Stimulated activated CD8-positive, alpha-beta memory T cell treated with anti-CD3 and anti-CD28 coated beads, Interleukin-2, amount 100 ng/mL, for 1 hour (primary cell): ENCODE measurements around the gene SUPT4H1.

ENCODE experiments used
- DNase-seq, 2 donors: peaks; one replicate each; pipeline ENCODE4 v3.0.0-alpha.2; 2020; ENCODE audit warnings: low read depth in 2 of 2

The SUPT4H1 gene

GRCh38 chr17:58381124-58382035 is 29.4 kb upstream of the SUPT4H1 start:
- DNase-seq: no peak

- DNase-seq: no peak
Observed at GRCh38 chr17:58380207-58381123, 28.5 kb upstream of the SUPT4H1 start.

DNA sequence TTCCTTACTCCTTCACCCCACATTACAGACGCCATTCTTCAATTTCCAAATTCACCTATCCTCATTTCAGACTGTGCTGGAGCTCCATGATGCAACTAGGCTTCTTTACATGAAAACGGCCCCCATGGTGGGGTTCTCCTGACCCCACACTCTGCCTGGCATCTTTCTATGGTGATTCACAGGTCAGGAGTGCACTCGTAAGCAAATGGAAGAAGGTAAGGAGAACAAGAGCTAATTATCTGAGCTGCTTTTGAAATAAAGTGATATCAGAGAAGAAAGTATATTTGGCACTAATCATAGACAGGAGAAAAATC is 27.5 kb upstream of the SUPT4H1 start:
- DNase-seq: no peak

- DNase-seq: no peak
Observed at GRCh38 chr17:58378733-58379510, 26.9 kb upstream of the SUPT4H1 start.

DNA sequence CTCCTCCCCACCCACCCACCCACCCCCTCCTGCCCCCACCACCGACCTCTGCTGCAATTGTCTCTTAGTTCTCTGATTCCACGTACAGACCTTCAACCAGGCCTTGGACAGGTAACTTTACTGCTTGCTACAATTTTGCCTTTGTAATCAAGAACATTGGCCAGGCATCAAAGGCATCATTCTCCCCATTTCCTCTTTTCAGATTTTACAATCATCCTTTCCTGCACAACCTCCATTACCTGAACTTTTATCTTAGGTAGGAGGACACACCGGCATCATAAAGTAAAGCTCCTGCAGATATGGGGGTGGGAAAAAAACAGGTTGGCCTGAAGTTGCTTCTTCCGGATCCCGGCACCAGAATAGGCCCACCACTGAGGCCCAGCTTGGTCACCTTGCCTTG is 25.7 kb upstream of the SUPT4H1 start:
- no peak for DNase-seq

DNA sequence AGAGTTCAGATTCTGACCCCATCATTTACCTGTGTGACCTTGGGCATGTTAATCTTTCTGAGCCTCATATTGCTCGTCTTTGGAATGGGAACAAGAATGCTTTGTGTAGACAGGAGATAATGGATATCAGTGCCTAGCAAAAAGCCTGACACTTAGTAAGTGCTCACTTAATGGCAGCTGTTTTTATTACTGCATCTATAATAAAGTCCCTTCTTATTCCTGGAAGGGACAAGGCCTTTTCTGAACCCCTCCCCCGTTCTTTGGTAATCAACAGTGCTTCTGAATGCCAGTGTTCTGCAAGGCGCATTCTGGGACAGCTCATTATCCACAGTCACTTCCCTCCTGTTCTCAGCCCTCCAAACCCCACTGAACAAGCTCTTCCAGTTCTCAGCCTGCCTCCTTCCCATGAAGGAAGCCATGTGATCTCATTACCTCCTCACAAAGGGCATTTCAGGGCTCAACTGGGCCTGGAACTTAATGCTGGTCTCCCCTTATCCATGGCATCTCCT is 25.1 kb upstream of the SUPT4H1 start:
- DNase-seq: no peak

DNA sequence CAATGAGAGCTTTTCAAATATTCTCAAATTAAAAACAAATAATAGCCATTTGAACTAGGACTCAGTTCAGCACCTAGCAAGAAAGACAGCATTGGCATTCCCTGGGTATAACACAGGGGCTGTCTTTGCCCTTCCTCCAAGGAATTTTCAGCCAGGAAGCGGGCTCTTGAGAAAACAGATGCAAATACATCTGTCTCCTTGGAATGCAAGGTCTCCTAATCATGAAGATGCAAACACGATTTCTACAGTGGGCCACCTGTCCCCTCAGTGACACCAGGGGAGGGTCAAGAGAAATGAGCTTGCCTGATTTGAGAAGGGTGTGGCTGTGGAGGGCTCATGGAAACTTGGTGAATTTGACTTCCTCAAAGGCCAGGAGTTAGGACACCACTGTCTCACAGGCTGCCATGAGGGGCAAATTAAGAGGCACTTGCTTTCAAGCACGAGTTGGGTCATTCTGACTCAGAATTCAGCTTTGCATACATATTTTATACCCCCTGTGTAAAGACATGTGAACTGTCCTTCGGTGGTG is 24.5 kb upstream of the SUPT4H1 start:
- no peak for DNase-seq

- DNase-seq: no peak
Observed at GRCh38 chr17:58375811-58376210, 23.8 kb upstream of the SUPT4H1 start.

DNA sequence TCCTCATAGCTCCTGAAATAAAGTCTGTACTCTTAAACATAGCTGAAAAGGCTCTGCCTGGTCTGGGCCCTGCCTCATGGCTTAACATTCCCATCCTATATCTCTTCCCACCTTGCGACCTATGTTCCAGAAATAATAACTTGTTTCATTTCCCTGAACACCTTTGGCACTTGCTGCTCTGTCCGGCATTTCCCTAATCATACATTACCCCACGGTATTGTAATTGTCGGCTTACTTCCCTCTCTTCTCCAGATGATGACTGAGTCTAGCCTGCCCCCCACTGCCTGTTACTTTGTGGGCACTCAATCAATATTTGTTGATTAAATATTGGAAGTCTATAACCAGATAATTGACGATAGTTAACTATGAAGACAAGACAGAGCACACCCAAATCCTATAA is 23.3 kb upstream of the SUPT4H1 start:
- DNase-seq: no peak

DNA sequence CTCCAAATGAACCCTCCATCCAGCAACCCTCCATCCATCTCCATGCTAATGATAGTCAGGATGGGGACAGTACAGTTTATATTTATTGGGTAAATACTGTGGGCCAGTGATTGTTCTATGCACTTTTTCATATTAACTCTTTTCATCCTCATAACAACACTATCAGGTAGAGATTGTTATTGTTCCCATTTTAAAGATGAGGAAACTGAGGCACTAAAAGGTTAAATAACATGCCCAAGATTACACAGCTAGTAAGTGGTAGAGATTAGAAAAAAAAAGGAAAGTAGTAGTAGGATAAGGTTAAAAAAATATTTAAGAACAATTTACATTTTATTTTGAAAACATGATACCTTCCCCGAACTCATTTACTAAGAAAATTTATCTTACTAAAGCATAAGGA is 21.9 kb upstream of the SUPT4H1 start:
- DNase-seq: no peak

- no peak for DNase-seq
Observed at GRCh38 chr17:58373003-58373402, 21.0 kb upstream of the SUPT4H1 start.

- DNase-seq: no peak
Observed at GRCh38 chr17:58371300-58371950, 19.4 kb upstream of the SUPT4H1 start.

- no peak for DNase-seq
Observed at GRCh38 chr17:58370716-58371115, 18.7 kb upstream of the SUPT4H1 start.

DNA sequence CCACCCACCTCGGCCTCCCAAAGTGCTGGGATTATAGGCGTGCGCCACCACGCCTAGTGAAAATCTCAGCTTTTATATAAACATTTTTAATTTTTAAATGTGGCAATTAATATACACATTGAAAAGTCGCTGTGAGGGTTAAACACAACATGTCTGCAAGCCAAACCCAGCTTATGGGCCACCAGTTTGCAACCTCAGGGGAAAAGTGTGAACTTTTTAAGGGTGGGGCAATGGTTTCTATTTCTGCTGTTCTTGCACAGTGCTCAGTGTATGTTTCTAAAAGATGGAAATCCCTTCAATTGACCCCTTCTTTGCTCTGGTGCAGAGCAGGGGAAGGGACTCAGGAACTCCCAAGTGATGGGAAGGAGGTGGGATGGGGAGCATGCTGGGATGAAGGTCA is 18.3 kb upstream of the SUPT4H1 start:
- no peak for DNase-seq

GRCh38 chr17:58369214-58370031 is 17.4 kb upstream of the SUPT4H1 start:
- no peak for DNase-seq

GRCh38 chr17:58368860-58369213 is 16.8 kb upstream of the SUPT4H1 start:
- no peak for DNase-seq

GRCh38 chr17:58367461-58367860 is 15.5 kb upstream of the SUPT4H1 start:
- no peak for DNase-seq

DNA sequence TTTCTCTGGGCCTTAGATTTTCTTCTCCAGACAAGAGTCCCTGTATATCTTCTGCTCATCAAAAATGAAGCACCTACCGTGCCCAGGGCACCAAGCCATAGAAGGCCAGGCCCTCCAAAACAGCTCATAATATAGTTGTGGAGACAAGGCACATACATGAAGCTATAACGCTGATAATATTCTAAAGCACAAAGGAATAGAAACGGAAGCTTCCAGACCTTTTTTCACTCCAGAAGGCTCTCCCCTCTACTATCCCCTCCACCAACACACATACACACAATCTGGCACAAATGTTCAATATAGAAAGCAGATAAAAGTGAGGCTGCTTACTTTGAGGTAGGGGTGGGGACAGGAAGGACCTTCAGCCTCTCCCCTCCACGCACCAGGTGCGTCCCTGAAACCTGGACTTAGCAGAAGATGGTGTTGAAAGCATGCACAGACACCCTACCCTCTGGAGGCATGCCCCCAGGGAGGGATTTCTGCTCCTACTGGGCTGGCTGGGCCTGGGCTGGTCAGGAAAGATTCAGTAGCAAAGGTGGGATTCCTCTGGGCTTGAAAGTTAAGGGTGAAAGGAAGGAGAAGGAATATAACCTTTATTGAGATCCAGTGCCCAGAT is 14.1 kb upstream of the SUPT4H1 start:
- DNase-seq: no peak

DNA sequence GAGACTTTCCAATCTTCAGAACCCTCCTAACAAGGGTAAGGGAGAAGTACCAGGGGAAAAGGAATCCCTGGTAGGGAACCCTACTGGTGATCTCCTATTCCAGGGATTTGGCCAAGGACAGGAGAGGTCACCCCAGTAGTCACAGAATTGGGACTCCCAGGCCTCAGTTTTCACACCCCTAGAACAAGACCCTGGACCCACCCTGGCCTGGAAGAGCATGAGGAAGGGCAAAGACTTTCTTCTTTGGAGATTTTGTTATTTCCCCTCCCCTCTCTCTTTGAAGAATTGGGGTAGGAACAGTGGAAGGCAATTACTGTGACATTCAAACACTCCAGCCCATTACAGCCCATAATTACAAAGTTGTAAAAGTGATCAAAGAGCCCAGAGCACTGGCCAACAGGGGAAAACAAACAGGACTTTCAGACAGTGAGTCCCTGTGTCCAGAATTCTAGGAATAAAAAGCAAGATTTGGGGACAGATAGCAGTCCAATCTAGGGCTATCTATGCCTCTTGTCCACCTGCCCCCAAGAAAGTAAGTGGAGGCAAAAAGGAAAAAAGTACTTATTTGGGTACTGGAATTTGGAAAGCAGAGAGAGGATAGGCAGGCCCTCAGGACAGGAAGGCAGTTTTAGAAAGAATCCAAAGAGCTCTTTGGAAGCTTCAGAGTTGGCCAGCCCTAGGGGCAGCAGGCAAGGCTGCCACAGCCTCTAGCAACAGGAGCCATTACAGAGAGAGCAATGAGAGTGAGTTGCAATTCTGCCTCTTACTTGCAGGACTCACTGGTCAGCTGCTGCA is 13.4 kb upstream of the SUPT4H1 start:
- DNase-seq: no peak
